OCI-LY1 (cell line): ENCODE results near the gene CLDN22.

Source experiments
- CTCF ChIP-seq: fragments of 200-600 bp; sonication (generic), shearing (Covaris generic); IDR thresholded peaks from 2 replicates; pipeline ENCODE4 v1.5.1; 2017; ENCODE audit warnings: mild to moderate bottlenecking, antibody characterized with exemption, low read length, moderate library complexity, mixed read lengths
- EZH2 ChIP-seq: fragments of 200-600 bp; sonication (generic), shearing (Covaris generic); IDR thresholded peaks from 2 replicates; pipeline ENCODE4 v1.8.0; 2017; ENCODE audit warnings: borderline replicate concordance, mixed run types, mild to moderate bottlenecking, antibody characterized with exemption, low read length, moderate library complexity, mixed read lengths

DNA sequence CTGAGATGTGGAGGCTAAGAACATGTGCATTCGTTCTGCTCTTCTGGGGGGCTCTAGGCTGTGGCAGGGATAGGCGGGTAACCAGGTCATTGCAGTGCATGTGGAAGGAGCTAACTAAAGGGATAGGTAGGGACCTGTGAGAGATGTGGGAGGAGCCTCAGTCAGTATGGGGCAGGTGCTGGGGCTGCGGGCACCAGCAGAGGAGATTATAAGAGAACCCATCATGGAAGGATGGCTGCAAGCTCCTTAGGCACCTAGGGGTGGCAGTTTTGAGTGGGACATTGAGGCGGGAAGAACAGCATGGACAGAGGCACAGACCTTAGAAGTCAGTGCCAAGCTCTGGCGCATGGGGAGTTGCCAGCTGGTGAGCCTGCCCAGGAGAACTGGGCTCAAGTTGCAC lies 7.2 kb downstream of the CLDN22 start:
- no peak for TF ChIP-seq CTCF
- TF ChIP-seq EZH2: no peak
